KOPT-K1 (cell line): ENCODE results near the gene C1orf122.
"Not testable (repeated sequence)": the region's sequence is repeated elsewhere in the genome, so short reads cannot be mapped to it uniquely, and the experiment has no call there.

Source experiments
- H3K27ac ChIP-seq: fragments of 200-600 bp; sonication (generic); 2 replicates; pipeline ENCODE4 v1.5.1; 2016; ENCODE audit warnings: antibody characterized with exemption, mild to moderate bottlenecking, low read depth, low read length; ENCODE audit not compliant: poor library complexity, severe bottlenecking
- H3K36me3 ChIP-seq: fragments of 200-600 bp; sonication (generic); 2 replicates; pipeline ENCODE4 v1.5.1; 2017; ENCODE audit warnings: antibody characterized with exemption, mild to moderate bottlenecking, low read length, moderate library complexity; ENCODE audit not compliant: insufficient read depth
- H3K9me3 ChIP-seq: fragments of 200-600 bp; sonication (generic); 2 replicates; pipeline ENCODE4 v1.5.1; 2017; ENCODE audit warnings: antibody characterized with exemption, low read length, mild to moderate bottlenecking; ENCODE audit not compliant: insufficient read depth, poor library complexity, severe bottlenecking

Gene C1orf122

GRCh38 chr1:37807555-37808368, at the start of gene C1orf122, which contains the start of gene YRDC:
C1orf122 (plus strand) TSS chr1:37807790; CDS start chr1:37808405, 615 bp downstream.
YRDC (minus strand) TSS chr1:37808208; CDS start chr1:37808180, 28 bp downstream.
- H3K36me3 ChIP-seq = peaks cover 45% of the 10 kb centered on the region

DNA sequence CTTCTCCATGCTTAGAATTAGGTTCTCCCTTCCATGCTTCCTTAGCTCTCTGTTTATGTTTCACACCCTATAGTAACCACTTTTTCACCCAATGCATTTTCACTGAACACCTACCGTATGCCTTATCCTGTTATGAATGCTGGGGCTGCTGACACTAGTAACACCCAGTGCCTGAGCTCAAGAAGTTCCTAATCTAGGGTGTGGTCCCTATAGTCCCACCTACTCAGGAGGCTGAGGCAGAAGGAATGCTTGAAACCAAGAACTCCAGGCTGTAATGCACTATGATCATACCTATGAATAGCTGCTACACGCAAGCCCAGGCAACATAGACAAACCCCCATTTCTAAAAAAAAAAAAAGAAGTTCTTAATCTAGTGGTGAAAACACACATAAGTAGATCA, 48.1 kb upstream of the C1orf122 start:
- H3K27ac ChIP-seq = no peak overlapping the region
- H3K9me3 ChIP-seq = peaks cover 4% of the 10 kb centered on the region

More at GRCh38 chr1:37807555-37808368, at the start of gene C1orf122, which contains the start of gene YRDC:
- Histone ChIP-seq H3K27ac (peak within 1 kb of the TSS; percentile 75), H3K9me3 (no peaks in the 10 kb centered on the region)

DNA sequence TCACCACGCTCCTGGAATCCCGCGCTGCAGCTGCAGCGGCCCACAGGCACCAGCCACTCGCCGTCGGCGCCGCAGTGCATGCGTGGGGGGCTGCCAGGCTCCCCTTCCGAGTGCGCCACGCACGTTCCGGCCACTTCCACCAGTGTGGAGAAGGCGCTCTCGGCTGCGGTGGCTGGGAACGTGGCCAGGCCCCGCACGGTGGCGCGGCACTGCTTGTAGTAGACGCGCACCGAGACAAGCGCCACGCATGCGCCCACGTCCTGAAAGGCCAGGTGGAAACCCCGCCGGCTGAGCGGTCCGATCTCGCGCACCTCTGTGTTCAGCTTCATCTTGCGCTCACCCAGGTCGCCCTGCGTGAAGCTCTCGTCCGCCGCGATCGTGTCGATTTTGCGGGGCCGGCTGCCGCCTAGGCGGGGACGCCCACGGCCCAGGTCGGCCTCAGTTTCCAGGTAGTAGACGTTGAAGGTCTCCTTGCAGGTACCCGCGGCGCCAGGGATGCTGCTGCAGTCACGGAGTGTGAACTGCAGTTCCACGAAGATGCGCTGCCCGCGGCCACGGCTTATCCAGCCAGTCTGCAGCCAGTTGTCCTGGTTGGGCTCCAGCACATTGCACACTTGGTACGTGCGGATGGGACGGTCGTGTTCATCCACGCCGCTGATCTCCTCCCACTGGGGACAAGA, 46.0 kb upstream of the C1orf122 start:
- H3K9me3 ChIP-seq = peaks cover 4% of the 10 kb centered on the region
- no peaks in the 10 kb centered on the region for H3K36me3 ChIP-seq

More for the DNA sequence above, 48.1 kb upstream of the C1orf122 start:
- no peaks in the 10 kb centered on the region for H3K36me3 ChIP-seq

DNA sequence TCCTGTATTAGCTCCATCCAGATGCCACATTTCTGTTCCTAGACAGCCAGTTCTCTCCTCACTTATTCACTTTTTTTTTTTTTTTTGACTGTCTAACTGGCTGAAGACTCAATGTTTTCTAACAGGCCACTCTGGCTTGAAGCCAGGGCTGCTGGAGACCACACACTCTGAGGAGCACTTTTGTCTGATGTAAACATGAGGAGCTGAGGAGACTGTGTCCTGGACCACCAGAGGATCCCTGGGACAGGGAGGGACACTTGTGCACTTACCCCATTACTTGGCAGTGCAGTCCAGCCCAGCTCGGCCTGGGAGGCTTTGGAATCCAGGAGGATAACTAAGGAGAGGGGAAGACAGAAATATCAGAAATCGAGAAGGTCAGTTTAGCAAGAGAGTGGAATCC, 45.1 kb upstream of the C1orf122 start:
- Histone ChIP-seq H3K9me3 (peaks cover under 1% of the 10 kb centered on the region), H3K27ac (no peak overlapping the region), H3K36me3 (no peaks in the 10 kb centered on the region)

More for the DNA sequence above, 46.0 kb upstream of the C1orf122 start:
- no peak overlapping the region for H3K27ac ChIP-seq

- Histone ChIP-seq H3K9me3 (no peaks in the 10 kb centered on the region), H3K36me3 (no peaks in the 10 kb centered on the region), H3K27ac (no peak overlapping the region)
These were observed 43.7 kb upstream of the C1orf122 start for GRCh38 chr1:37763791-37764413.

DNA sequence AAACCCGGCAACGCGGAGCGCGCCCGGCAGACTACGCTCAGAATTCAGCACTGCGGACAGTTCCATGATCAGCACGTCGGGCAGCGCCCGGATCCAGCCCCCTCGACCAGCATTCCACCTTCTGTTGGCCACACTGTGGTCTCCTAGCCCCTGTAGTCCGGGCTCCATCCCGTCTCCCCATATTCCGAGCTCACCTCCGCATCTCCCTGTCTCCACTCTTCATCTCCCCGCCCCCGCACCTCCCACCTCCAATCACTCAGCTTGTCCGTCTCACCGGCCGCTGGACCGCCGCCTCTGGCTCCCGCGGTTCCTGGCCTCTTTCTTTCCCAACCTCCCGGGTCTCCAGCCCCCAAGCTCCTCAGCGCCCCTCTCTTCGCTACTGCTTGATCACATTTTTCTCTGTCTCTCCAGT, 43.2 kb upstream of the C1orf122 start:
- Histone ChIP-seq H3K27ac (no peak overlapping the region), H3K9me3 (no peaks in the 10 kb centered on the region), H3K36me3 (no peaks in the 10 kb centered on the region)

- Histone ChIP-seq H3K36me3 (no peaks in the 10 kb centered on the region), H3K27ac (no peak within 1 kb of the TSS), H3K9me3 (no peaks in the 10 kb centered on the region)
These were observed 42.6 kb upstream of the C1orf122 start, which contains the start of gene EPHA10 for GRCh38 chr1:37764888-37765441. EPHA10 (minus strand) TSS chr1:37765120; CDS start chr1:37765066, 54 bp downstream.

GRCh38 chr1:37765916-37766664, 41.5 kb upstream of the C1orf122 start:
- no peaks in the 10 kb centered on the region for H3K36me3 ChIP-seq
- H3K9me3 ChIP-seq = no peaks in the 10 kb centered on the region
- H3K27ac ChIP-seq = no peak overlapping the region

DNA sequence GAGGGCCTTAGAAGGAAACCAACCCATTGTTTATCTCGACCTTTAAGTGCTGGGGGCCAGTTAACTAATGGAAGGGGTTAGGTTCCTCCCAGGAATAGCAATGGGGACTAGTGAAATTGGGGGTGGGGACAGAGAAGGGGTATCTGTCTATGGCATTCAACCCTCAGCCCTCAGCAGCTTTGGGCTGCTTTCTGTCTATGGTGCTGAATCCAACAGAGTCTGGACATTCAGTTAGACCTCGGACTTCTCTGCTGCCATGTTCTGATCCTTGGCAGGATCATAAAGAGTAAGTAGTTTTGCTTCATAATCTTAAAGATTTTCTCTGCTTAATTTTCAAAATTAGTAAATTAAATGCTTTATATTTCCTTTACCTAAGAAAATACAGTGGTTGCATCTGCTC, 40.1 kb upstream of the C1orf122 start:
- Histone ChIP-seq H3K27ac (no peak overlapping the region), H3K9me3 (no peaks in the 10 kb centered on the region), H3K36me3 (no peaks in the 10 kb centered on the region)

GRCh38 chr1:37771440-37771839, 36.1 kb upstream of the C1orf122 start:
- not testable (repeated sequence) for H3K27ac ChIP-seq, H3K36me3 ChIP-seq, H3K9me3 ChIP-seq

DNA sequence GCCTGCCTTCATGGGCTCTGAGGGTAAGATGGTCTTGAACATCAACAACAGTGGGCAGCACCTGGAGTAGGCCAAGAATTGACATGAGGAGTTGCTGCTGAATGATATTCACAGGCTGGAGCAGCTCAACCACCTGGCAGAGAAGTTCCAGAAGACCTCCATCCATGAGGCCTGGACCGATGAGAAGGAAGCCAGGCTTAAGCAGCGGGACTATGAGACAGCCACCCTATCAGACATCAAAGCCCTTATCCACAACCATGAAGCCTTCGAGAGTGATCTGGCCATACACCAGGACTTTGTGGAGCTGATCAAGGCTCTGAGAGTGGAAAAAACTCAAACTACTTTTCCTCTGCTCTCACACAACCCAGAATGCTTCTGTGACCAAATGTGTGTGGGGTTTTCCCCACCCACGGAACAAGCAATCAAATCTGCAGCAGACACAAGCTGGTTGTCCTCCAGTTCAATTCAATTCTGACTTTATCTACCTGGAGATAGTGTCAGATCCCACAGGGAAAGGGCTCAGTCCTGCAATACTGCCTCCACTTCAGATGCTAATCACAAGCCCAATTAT, 30.6 kb upstream of the C1orf122 start:
- no peak overlapping the region for H3K27ac ChIP-seq
- H3K36me3 ChIP-seq = no peaks in the 10 kb centered on the region
- H3K9me3 ChIP-seq = no peaks in the 10 kb centered on the region

DNA sequence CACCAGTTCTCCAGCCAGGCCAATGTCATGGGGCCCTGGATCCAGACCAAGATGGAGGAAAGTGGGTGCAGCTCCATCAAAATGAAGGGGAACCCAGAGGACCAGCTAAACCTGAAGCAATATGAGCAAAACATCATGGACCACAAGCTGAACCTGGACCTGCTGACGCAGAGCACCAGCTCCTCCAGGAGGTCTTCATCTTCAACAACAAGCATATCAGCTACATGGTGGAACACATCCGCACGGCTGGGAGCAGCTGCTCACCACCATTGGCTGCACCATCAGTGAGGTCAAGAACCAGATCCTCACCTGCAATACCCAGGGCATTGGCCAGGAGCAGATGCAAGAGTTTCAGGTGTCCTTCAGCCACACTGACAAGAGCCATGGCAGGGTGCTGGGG, 28.9 kb upstream of the C1orf122 start:
- H3K9me3 ChIP-seq = no peaks in the 10 kb centered on the region
- no peak overlapping the region for H3K27ac ChIP-seq
- no peaks in the 10 kb centered on the region for H3K36me3 ChIP-seq

DNA sequence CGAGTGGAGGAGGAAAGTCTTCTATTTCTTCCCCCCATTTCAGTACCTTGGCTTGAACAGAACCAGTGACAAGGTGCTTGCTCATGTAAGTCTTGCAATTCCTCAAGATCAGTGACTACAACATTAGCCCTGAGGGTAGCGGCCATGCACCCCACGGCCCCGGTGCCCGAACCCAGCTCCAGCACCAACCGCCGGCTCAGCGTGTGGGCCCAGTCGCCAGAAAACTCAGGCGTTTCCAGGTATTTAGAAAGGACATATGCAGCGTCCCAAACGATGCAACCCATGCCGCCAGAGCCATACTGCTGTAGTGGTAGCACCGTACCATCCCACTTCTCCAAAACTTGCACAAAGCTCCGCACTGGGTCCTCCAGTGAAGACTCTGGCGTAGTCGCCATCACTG, 25.1 kb upstream of the C1orf122 start:
- H3K27ac ChIP-seq = no peak overlapping the region
- no peaks in the 10 kb centered on the region for H3K36me3 ChIP-seq
- H3K9me3 ChIP-seq = no peaks in the 10 kb centered on the region
